ENCODE measurements around the gene UBL7.

UBL7 gene

DNA sequence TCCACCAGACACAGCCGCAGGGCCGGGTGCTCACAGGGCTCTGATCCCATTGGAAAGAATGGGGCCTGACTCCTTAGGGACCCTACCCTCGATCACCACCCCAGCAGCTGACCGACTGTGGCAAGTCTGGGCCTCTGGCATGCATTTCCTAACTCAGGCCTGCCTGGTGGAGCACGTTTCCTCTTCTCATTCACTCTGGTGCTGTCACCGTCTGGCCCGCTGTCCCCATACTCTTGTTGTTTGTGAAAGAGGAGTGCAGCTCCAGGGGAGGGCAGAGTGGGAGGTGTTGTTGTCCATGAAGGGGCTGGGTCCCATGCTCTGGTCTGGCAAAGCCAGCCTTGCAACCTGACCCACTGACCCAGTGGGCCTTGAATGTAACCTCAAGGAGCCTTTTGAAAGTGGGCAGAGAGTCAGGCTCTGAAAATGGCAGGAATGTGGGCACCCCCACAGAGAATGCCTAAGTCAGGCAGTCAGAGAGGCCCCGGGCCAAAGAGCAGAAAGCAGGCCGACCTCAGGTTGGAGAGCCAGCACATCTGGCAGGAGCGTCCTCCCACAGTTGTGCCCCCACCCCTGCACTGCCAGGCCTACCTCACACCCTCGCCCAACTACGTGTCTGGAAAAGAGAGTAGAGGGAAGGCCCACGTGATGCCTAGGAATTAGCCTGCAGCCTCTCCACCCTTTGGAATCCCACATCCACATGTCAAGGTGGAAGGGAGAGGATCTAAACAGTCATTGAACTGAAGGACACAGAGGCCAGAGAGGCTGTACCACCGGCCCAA lies 38.1 kb downstream of the UBL7 start:
- DNase-seq (ENCODE audit: low read depth) = no peak

DNA sequence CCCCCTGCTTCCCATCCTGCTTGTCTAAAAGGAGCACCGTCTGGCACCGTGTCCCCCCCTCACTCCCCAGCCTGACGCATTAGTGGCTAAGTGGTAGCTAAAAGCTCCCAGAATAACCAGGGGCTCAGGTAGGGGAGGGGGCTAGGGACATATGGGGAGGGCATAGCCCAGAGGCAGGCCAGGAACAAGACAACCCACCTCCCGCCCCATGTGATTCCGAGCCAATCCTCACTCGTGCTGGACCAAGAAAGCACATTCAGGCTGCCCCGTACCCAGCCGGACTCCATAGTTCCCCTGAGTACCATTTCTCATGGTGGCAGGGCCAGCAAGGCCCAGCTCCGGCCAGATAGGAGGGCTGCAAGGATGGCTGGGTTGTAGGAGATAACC lies 38.7 kb downstream of the UBL7 start:
- no peak for DNase-seq (ENCODE audit: low read depth)

DNA sequence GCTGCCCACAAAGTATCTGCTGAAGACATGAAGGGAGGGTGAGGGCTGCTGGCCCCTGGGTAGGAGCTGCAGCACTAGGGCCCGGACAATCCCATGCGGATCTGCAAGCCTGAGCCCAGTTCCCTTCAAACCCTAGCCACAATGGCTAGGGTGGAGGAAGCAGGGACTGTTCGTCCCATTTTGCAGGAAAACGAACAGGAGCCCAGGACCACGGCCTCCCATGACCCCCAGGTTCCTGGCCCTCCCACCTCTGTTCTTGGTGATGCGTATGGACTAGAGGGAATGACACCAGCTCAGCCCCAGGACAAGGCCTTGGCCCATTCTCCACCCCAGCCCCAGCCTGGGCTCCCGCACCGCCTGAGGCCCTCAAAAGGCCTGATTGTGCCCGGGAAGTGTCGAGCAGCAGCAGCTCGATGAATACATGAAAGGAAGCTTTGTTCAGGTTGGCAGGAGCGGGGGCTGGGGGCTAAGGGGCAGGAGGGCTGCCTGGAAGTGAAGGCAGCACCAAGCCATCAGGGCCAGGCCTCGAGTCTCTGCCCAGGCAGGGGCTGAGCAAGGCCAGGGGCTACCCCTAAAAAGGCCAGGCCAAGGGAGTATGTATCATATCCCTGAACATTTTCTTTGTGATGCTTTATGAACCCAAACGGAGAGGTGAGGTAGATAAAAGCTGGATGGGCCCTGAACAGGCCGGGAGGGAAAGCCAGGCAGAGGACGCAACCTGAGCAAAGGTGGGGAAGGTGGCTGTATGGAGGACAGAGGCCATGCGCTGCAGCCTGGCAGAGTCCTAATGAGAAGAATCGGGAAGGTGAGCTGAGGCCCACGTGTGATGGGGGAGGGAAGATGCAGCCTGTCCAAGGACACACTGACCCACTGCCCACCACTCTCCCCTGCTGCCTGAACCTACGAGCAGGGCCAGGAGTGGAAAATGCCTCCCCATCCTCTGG lies 39.4 kb downstream of the UBL7 start:
- DNase-seq (ENCODE audit: low read depth) = no peak

DNA sequence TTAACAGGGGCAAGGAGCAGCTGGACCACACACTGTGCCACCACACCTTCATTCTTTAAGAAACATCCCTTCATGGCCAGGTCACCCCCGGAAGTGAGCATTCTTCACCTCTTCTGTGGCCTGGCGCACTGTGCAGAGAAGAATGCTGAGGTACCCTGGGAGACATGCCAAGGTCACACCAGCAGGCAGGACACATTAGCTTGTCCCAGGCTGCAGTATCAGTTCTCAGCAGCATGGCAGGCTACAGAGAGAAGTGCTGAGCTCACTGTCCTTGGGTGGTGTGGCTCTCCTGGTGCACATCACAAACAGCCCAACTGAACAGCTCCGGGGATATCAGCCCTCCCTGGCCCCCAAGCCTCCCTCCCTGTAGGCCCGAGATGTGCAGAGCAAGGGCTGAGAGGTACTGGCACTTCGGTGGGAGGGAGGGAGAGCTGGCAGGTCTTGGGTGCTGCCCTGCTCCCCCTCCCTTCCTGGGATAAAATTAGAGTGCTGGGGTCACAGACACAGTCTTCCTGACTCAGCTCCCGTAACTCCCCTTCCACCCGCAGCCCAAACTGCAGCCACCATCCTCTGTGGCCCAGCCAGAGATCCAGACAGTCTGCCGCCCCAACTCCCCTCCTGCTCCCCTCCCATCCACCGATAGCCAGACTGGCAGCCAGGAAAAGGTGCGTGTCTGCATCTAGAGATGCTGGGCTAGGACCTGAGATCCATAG lies 40.6 kb downstream of the UBL7 start:
- no peak for DNase-seq (ENCODE audit: low read depth)

DNA sequence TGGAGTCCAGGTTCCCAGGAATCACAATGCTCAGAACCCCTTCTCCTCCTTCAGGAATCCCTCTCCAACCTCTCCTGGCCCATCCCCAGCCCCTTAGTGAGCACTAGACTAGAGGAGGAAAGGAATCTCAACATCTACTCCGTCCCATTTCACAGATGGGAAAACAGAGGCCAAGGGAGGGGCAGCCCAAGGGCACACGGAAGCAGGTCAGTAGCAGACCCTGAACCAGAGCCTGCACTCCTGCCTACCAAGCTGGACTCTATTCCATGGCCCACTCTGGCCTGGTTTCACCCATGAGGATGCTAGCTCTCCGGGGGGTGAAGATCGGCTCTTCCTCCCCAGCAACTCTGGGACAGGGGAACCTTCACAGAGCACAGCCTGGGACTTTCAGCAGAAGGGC lies 41.5 kb downstream of the UBL7 start:
- DNase-seq (ENCODE audit: low read depth) = no peak

DNA sequence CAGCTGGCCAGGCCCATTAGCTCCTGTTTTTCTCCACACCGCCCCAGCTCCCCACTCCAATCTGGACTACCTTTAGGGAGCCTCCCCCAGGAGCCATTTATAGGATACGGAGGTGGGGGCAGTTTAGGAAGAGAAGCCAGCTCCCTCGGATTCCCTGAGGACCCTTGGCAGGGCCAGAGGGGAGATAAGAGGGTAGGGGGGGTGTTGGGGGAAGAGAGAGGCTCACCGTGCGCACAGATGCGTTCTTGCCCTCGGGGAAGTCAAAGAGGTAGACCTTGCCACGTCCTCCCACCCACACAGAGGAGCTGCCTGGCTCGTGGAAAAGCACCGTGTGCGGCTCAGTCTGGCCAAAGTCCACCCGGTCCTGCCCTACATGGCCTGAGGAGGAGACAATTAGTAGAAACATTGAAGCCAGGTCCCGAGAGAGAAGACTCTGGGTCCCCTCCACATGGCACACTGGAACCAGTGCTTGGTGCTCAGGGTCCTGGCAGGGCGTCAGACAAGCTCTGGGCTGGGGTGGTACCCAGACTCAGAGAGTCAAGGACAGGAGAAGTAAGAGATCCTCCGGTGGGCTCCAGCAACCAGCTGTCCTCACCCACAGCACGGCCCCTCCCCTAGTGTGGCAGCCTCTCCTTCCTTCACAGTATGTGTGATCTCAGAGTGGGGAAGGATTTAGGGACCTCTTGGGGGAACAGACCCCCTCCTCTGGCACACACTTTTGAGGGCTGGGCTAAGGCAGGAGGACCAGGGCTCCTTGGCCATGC lies 42.2 kb downstream of the UBL7 start:
- no peak for DNase-seq (ENCODE audit: low read depth)

DNA sequence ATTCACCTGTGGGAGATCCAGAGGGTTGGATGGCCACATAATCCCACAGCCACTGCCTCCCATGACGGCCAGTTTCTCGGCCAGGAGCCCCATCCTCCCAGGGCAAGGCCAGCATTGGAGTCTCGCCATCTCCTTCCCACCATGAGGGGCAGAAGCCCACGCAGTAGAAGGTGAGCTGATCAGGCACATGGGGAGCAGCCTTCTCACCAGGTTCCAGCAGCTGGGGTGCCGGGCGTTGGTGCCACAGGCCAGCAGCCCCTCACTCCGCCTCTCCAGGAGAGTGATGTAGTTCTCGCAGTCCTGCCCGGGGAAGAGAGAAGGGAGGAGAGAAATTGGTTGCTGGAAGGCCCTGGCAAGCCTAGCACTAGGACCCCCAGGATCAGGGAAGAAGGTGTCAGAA lies 43.3 kb downstream of the UBL7 start:
- DNase-seq (ENCODE audit: low read depth) = no peak

DNA sequence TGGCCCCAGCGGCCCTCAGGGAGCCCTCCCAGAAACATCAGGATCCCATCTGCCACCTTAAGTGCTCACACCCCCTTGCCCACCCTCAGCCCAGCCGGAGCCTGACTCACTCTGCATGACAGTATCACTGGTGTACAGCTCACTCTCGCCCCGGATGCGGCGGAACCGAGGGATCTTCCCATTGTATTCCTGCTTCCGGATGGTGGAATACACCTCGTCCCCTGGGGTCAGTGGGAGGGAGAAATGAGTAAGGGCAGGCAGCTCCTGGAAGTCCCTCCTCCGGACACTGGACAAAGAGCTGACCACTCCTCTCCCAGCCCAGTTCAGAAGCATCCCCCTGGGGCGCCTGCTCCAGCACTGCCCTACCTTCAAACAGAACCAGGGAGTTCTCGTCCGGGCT lies 43.7 kb downstream of the UBL7 start:
- no peak for DNase-seq (ENCODE audit: low read depth)

DNA sequence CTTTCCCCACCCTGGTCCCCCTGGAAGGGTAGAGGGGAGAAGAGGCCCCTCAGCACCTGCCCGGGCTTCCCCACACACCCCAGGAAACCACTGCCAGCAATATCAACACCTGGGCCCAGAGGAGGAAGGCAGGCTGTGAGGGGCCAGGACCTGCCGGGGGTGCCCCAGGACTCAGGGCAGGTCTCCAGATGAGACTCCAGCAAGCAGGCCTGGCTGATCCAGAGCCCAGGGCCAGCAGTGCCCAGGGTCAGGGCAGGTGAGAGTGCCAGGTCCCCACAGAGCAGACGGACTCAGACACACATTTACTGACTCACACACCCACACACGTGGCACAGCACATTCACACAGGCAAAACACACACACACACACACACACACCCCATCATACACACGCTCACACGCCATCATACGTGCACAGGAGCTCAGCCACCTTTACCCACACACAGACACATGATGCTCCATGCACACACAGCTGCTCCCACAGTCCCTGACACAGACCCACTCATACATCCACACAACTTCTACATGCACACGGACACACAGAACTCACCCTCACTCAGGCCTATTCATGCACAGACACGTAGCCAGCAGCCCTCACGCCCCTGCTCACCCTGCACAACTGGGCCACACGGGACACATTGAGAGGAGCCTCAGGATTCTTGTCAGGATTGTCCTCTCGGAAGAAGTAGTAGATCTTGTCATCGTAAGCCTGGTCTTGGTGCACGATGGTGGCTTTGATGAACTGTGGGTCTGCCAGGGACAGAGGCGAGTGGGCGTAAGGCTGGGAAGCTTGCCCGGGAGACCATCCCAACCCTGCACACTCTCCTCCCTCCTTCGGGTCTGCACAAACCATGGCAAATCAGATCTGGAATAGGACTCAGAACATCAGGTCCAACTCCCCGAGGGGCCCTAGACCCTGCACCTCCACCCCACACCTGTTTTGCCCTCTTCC lies 44.7 kb downstream of the UBL7 start:
- DNase-seq (ENCODE audit: low read depth) = no peak

DNA sequence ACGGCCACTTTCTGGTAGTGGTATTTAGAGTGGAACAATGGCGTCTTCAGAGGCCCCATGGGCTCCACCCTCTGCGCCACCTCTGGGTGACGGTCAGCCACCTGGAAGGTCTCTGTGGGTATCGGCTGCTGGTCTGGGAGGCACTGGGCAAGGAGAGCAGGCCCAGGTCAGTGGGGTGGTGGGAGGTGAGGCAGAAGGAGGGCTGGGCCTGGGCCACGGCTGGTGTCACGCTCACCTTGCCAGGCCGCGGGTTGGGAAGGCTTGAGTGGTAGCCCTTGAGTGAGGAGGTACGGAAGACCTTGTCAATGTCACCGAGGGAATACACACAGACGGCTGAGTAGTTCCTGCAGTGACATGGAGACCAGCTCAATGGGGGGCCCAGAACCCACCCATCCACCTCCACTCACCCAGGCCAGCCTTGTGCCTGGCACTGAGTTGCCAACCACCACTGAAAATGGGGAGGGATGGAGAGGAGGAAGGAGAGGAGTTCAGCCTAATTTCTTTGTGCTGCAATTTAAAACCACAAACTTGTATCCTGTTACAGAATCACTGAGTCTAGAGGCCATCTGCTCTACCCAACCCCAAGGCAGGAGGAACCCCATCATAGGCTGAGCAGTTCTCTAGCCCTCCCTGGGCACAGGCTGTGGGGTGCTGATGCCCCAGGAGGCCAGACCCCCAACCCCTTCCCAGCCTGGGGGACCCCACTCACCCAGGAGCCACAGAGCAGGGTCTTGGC lies 46.2 kb downstream of the UBL7 start:
- no peak for DNase-seq (ENCODE audit: low read depth)

DNA sequence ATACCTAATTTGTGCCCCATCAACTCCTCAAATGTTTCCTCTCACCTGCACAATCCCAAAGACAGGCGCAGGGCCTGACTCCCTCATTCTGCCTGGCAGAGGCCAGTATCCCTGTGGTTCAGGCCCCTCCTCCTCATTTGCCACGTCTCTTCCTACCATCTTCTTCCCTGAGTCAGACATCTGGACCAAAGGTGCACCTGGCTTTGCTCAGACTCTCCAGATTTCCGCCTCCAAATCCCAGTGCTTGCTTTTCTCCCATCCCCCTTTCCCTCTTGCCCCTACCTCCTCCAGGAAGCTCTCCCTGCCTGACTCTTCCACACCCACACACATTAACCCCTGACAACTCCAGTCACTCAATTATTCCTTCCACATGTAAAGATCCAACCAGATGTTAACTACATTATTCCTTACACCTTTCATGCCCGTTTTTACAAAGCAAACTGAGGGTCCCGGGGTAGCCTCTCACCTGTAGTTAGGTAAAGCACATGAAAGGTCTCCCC lies 46.8 kb downstream of the UBL7 start:
- DNase-seq (ENCODE audit: low read depth) = no peak

DNA sequence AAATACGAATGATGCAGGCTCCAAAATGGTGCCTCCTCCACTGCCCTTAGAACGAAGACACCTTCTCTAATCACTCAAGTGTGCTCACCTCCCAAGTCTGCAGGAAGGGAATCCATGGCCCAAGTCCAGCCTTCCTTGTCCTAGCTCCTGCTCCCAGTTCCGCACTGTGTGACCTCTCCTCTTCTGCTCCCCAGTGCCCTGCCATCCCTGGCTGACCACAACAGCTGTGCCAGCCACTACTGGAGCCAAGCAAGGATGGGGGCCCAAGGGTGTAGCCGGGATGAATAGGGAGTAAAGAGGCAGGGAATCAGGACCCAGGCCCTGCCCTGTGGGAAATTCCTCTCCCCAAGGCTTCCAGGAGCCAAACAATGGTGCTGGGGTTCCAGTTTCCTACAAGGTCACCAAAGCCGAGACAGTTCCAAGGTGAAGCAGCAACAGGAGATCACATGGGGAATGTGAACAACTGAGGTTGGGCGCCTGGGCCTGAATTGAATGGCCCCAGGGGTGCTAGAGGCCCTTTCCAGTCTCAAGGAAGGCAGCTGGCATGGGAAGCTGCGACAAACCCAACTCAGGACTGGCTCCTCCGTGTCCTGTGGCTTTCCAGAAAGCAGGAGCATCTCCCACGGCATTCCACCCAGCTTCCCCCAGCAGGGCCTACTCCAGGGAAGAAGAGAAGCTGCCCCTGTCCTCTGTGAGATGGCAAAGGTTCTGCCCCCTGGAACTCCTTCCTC lies 47.4 kb downstream of the UBL7 start:
- no peak for DNase-seq (ENCODE audit: low read depth)

DNA sequence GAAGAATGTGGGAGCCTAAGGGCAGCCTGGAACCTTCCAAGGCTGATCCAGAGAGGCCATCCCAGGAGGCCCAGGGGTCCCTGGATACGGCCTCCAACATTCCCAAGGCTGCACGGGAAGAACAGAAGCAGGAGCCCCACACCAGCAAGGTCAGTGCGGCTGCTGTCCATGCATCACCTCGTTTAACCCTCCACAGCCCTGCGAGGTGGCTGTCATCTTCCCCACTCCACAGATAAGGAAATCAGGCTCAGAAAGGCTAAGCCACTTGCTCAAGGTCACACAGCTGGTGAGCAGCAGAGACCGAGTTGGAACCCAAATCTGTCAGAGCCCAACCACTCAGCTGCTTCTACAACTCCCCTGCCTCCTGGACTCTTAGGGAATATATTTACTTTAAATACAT lies 48.8 kb downstream of the UBL7 start:
- no peak for DNase-seq (ENCODE audit: low read depth)

DNA sequence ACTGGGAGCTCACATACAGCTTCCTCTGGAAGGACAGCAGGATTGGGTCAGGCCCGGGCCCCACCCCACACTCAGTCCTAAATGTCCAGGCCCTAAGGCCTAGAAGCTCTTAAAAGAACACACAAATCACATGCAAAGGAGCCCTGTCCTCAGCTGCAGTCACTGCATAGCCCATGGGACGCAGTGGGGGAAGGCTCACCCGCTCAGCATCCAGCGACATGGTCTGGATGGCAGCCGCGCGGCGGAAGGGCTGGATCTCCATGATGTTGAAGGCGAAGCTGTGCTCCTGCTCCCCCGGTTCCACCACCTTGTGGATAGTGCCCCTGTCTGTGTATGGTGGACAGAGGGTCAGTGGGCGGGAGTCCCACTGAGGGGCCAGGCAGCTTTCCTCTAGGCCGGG lies 49.3 kb downstream of the UBL7 start:
- no peak for DNase-seq (ENCODE audit: low read depth)

DNA sequence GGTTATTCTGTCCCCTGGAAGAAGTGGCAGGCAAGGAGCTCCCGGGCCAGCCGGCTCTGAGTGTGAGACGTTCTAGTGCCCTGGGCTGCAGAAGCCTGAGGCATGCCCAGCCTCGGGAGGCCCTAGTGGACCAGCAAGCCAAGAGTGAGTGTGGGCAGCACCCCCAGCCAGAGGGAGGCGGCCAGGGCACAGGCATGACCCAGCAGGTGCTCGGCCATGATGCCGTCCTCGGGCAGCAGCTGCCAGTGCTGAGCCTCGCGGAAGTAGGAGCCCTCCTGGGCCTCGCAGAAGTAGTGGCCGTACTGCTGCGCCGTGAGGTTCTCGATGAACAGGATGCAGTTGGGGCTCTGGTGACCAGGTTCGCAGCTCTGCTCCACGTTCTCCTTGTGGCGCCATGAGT lies 50.5 kb downstream of the UBL7 start:
- no peak for DNase-seq (ENCODE audit: low read depth)

DNA sequence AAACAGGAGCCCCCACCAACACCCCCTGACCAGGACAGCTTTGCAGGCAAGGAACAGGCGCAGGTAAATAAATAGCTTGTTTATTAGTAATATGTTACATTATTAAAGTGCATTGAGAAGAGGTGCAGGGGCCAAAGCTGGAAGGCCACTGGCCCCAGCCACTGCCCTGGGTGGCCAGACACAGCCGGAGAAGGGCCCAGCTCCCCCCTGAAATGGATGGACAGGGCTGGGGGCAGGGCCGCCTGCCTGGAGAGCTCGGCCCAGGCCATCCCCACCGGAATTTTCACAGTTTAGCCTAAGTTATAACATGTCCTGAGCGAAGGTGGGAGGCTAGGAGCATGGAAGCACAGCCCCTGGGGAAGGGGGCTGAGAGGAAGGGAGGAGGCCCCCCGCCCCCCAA lies 51.7 kb downstream of the UBL7 start:
- DNase-seq (ENCODE audit: low read depth) = no peak

DNA sequence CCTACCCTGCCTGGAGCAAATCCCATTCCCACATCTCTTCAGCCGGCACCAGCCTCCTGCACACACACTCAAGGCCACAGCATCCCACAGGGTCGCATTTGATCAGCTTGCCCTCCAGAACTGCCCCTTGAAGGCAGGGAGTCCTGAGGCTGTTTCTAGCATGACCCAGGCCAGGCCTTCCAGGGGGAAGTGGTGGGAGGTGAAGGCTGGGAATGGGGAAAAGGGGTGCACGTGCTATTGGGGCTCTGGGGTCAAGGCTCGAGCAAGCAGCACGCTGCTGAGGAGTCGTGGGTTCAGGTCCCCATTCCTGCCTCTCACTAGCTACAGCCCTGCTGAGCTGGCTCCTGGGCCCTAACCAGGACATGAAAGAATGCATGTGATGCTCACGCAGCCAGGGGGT lies 52.1 kb downstream of the UBL7 start:
- no peak for DNase-seq (ENCODE audit: low read depth)

DNA sequence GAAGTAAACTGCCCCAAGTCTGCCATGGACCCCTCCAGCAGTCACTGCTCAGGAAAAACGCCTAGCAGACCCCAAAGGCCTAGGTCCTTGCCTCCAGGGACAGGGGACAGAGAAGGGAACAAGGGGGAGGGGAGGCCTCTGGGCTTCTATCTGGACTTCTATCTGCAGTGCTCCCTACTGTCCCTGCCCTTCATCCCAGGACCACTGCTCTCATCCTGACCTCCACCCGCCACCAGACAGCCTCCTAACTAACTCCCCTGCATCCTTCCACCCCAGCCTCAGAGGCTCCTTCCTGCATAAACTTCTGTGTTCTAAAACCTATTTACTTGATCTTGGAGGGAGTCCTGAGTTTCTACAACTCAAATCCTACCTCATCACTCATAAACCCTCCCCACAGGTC lies 52.6 kb downstream of the UBL7 start:
- DNase-seq (ENCODE audit: low read depth) = no peak

DNA sequence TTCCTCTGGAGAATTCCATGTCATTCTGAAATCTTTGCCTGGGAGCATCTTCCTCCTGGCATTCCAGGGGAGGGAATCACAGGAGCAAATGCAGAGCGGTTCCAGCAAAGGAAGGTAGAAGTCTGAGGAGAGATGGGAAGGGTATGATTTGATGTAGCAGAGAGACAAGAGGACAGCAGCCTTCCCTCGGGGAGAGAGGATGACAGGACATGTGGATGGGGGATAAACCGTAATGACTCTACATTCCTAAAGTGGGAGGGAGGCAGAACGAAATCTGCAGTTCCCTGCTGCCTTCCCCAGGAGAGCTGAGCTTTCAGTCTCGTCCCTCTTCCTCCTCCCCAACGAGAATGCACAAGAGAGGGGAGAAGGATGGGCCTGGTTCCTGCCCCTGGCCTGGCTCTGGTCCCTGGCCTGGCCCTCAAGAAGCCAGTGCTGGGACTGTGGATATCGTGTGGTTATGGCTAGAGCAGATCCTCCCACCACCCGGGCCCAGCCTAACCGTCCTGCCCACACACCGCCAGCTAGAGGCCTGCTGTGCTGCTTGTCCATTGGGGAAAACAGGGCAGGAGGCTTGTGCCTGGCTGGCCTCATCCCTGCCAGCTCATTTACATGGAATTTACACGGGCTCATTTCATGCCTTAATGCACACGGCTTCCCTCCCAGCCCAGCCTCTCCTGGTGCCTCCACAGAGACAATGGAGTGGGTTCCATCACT lies 53.8 kb downstream of the UBL7 start:
- DNase-seq (ENCODE audit: low read depth) = no peak

Measured in stimulated activated CD8-positive, alpha-beta memory T cell treated with anti-CD3 and anti-CD28 coated beads, Interleukin-15, amount 100 ng/mL, for 1 hour (primary cell).